Upper lobe of right lung (tissue), 1 donor: Measurements from ENCODE around the gene D2HGDH. TPM values are rescaled to one million over a fixed set of nuclear protein-coding genes. Genes with fewer than 3 reads are reported as not detected.
A peak's percentile ranks its signal among the peaks of the same experiment; 100 is the strongest.

Experiments
- ATAC-seq: fragments of 200-7000 bp; cut with Tn5 transposase; one replicate; pipeline ENCODE4 v1.9.1; 2020; ENCODE audit warnings: mild to moderate bottlenecking, moderate library complexity
- DNase-seq: peaks from one replicate; pipeline ENCODE4 v3.0.0-alpha.2; 2020
- H3K27ac ChIP-seq: fragments of 200-600 bp; one replicate; pipeline ENCODE4 v1.8.0; 2022
- H3K27me3 ChIP-seq: fragments of 200-600 bp; one replicate; pipeline ENCODE4 v1.8.0; 2022; ENCODE audit warnings: mild to moderate bottlenecking
- H3K36me3 ChIP-seq: fragments of 200-600 bp; one replicate; pipeline ENCODE4 v1.8.0; 2022
- H3K4me1 ChIP-seq: fragments of 200-600 bp; one replicate; pipeline ENCODE4 v1.8.0; 2022
- H3K4me3 ChIP-seq: fragments of 200-600 bp; one replicate; pipeline ENCODE4 v1.8.0; 2022; ENCODE audit warnings: mild to moderate bottlenecking
- H3K9me3 ChIP-seq: fragments of 200-600 bp; one replicate; pipeline ENCODE4 v1.8.0; 2022
- CTCF ChIP-seq: fragments of 200-600 bp; IDR thresholded peaks from one replicate; pipeline ENCODE4 v1.8.0; 2022; ENCODE audit warnings: antibody characterized with exemption
- intact Hi-C: fragments of 100-400 bp; cut with DNase I; formaldehyde crosslinking; loops from one replicate; pipeline ENCODE4 v1.11.0; 2022
- total RNA-seq: library from RNA; stranded (reverse); fragmentation: NEBNext Ultra II Directional; extraction: Animal tissue kit (Norgen Biotek cat#: 25700); gene quantifications from one replicate; pipeline ENCODE4 v1.2.1, GENCODE V29; 2021
- donor health status: DM: no; HTN: yes; CAD: no; lungs with severe emphysema.

Gene D2HGDH
- total RNA-seq, 1 donor from 2014 or later = 28.8 TPM

- no peak for ATAC-seq
- no peak for TF ChIP-seq CTCF
- Histone ChIP-seq H3K27me3 (no peaks in the 10 kb centered on the region), H3K4me3 (no peak overlapping the region), H3K36me3 (no peaks in the 10 kb centered on the region), H3K27ac (no peak overlapping the region), H3K4me1 (no peaks in the 10 kb centered on the region), H3K9me3 (no peaks in the 10 kb centered on the region)
- DNase-seq = peak; percentile 52
- intact Hi-C loops = no loop called here
These were observed 29.3 kb downstream of the D2HGDH start for GRCh38 chr2:241763551-241764274.

GRCh38 chr2:241764275-241765241 is 30.1 kb downstream of the D2HGDH start:
- peak; percentile 62 for DNase-seq

GRCh38 chr2:241767464-241768250 is 33.2 kb downstream of the D2HGDH start:
- H3K27ac ChIP-seq = no peak overlapping the region
- intact Hi-C loops = no loop called here
- no peak for ATAC-seq

More at GRCh38 chr2:241764275-241765241, 30.1 kb downstream of the D2HGDH start:
- Histone ChIP-seq H3K4me3 (no peak overlapping the region), H3K4me1 (no peaks in the 10 kb centered on the region), H3K9me3 (no peaks in the 10 kb centered on the region), H3K27me3 (no peaks in the 10 kb centered on the region), H3K27ac (no peak overlapping the region), H3K36me3 (no peaks in the 10 kb centered on the region)
- TF ChIP-seq CTCF = no peak
- intact Hi-C loops = no loop called here
- no peak for ATAC-seq

GRCh38 chr2:241768251-241768711 is 33.9 kb downstream of the D2HGDH start:
- TF ChIP-seq CTCF = no peak
- peaks cover under 1% of the 10 kb centered on the region for H3K27me3 ChIP-seq

More at GRCh38 chr2:241767464-241768250, 33.2 kb downstream of the D2HGDH start:
- Histone ChIP-seq H3K27me3 (no peaks in the 10 kb centered on the region), H3K4me3 (no peak overlapping the region), H3K4me1 (peaks cover 12% of the 10 kb centered on the region), H3K36me3 (no peaks in the 10 kb centered on the region), H3K9me3 (no peaks in the 10 kb centered on the region)
- no peak for TF ChIP-seq CTCF
- peak; percentile 61 for DNase-seq

GRCh38 chr2:241768850-241769249 is 34.4 kb downstream of the D2HGDH start:
- H3K36me3 ChIP-seq = no peaks in the 10 kb centered on the region
- H3K4me3 ChIP-seq = no peak overlapping the region
- TF ChIP-seq CTCF = no peak
- H3K27ac ChIP-seq = no peak overlapping the region
- no peaks in the 10 kb centered on the region for H3K9me3 ChIP-seq
- intact Hi-C loops = no loop called here
- DNase-seq = peak; percentile 58
- peaks cover 4% of the 10 kb centered on the region for H3K27me3 ChIP-seq
- peaks cover 12% of the 10 kb centered on the region for H3K4me1 ChIP-seq
- ATAC-seq = no peak

More at GRCh38 chr2:241768251-241768711, 33.9 kb downstream of the D2HGDH start:
- Histone ChIP-seq H3K9me3 (no peaks in the 10 kb centered on the region), H3K4me1 (peaks cover 12% of the 10 kb centered on the region), H3K27ac (no peak overlapping the region), H3K4me3 (no peak overlapping the region), H3K36me3 (no peaks in the 10 kb centered on the region)
- intact Hi-C loops = no loop called here
- DNase-seq = no peak
- no peak for ATAC-seq
